ENCODE results near the gene ZNF354C. TPM values are rescaled to one million over a fixed set of nuclear protein-coding genes. Genes with fewer than 3 reads are reported as not detected.
"Not testable (repeated sequence)": the region's sequence is repeated elsewhere in the genome, so short reads cannot be mapped to it uniquely, and the experiment has no call there.

ZNF354C gene
- 3.0 and 3.4 TPM in 2 replicates for total RNA-seq
- 1.8 TPM for polyA plus RNA-seq (2012)

DNA sequence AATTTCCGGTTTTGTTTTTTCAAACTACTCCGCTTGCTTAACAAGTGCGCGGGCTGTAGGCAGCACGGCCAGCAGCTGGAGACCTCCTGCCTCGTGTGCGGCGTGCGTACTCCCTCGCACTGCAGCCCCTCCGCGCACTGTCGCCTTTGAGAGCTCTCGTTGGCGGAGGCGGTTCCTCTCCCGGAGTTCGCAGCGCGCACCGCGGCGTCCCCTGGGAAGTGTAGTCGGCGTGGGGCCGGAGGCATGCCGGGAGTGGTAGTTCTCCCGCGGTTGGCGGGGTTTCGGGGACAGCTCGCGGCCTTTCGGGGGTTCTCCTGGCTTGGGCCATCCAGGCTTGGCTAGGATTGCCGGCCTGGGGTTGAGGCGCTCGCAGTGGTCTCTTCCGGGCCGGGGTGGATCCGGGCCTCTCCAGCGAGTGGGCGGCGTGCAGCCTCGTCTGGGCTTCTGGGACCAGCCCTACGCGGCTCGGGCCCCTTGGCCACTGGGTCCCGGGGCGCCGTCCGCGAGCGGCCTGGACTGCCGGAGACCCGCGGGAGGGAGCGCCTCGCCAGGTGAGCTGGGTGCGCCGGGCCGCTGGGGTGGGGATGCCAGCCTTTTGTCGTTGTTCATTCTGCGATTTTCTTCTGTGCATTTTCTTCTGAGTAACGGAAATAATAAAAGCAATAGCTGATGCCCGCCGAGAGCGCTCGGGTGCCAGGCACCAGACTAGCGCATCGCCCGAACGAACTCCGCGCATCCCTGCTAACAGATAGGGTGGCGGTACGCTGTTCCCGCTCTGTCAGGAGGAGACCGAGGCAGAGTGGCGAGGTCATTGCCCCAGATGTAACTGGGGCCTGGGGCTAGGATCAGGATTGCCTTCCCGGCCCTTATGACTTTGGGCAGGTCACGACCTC, at the start of gene ZNF354C:
TSS of gene ZNF354C (plus strand) at position 258 of the 893 bp plus-strand sequence. CDS start 1,696 bp downstream, outside the sequence.
- peak; percentile 88 for DNase-seq (ENCODE audit: low read depth)

DNA sequence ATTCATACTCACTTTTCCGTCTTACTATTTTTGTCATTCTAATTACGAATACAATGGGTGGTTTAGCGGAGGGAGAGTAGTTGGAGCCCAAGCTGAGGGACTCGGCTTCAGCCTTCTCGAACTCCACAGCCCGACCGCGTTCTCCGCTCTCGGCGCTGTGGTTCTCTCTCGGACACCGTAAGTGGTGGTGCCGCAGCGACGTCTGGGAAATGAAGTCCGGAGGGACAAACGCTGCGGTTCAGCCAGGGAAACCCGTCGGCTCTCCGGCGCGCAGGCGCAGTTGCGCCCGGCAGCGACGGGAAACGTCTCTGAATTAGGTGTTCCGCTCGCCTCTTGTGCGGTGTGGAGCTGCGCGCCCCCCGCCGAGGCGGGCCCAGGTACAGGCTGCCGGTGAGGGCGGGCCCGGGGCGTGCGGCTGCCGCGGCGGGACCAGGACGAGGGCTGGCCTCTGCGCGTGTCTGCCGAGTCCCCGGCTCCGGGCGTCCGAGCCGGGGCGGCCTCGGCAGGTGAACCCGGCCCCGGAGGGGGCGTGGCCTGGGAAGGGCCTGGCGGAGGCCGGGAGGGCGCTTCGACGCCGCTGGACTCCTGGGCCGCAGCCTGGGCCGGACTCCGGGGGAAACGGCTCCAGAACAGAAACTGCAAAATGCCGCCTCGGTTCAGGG, 36.5 kb upstream of the ZNF354C start, which contains the start of gene ZNF879:
TSS of gene ZNF879 (plus strand) at position 277 of the 662 bp plus-strand sequence. CDS start 1,201 bp downstream, outside the sequence.
- DNase-seq (ENCODE audit: low read depth): peak; percentile 97

DNA sequence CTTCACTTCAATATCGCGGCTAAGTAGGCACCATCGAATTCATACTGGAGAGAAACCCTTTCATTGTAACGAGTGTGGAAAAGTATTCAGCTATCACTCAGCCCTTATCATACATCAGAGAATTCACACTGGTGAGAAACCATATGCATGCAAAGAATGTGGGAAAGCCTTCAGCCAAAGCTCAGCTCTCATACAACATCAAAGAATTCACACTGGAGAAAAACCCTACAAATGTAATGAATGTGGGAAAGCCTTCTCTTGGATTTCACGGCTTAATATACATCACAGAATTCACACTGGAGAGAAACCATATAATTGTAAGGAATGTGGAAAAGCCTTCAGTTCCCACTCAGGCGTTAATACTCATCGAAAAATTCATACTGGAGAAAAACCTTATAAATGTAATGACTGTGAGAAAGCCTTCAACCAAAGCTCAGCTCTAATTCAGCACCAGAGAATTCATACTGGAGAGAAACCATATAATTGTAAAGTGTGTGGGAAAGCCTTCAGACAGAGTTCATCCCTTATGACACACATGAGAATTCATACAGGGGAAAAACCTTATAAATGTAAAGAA, 27.1 kb upstream of the ZNF354C start:
- no peak for DNase-seq (ENCODE audit: low read depth)

DNA sequence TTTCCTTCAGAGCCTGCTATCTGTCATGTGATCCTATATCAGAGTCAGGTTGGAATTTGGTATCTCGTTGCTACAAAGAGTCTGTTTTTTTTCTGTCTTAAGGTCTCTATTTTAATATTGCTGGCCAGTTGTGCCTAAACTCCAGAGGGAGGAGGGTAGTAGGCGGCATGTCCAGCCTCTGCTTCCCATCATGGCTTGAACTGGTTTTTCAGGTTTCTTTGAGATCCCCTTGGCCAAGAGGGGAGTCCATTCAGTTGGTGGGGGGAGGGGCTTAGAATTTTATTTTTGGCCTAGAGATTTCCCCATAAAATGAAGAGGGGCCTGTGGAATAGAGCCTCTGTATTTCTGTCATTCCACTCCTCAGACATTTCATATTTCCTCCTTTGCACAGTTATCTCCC, 15.4 kb upstream of the ZNF354C start:
- no peak for DNase-seq (ENCODE audit: low read depth)

DNA sequence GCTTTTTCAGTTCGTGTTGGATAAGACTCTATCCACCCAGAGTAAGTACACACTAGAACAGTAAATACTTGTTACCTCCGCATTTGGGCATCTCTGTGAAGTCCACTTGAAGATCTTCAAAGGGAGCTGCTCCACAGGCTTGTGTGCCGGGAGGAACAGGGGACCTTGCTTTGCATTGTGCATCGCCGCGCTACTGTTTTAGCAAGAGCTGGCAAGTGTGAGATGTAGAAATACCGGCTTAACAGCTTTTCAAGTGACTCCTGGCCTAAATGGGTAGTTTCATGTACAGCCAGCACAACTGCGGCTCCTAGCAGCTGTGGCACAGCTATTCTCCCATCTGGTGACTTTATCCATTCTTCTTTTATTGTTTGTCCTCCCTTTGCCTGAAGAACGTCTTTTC, 8.4 kb upstream of the ZNF354C start:
- DNase-seq (ENCODE audit: low read depth): no peak

DNA sequence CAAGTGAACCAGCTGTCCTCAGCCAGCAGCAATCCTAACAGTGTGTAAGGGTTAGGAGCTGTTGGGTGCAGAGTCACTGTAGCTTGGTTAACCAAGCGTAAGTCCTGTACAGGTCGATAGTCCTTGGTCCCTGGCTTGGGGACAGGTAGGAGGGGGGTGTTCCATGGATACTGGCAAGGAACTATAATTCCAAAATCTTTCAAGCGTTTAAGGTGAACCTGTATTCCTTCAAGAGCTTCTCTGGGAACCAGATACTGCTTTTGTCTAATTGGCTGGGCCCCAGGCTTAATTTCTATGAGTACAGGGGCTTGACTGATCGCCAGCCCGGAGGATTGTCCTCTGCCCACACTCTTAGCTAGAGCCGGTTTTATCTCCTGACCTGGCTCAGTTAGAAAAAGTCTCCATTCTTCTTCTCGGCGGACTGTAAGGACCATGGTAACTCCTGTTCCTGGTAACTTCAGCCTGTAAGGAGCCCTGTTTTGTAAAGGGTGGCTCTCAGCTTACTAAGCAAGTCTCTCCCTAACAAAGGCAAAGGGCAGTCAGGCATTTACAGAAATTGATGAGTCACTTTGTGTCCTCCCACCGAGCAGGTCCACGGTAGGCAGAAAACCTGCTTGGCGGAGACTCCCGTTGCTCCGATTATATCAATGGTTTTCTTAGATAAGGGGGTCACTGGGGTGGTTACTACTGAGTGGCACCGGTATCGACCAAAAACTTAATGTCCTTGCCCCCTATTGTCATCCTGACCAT, 6.0 kb upstream of the ZNF354C start:
- DNase-seq (ENCODE audit: low read depth): no peak

DNA sequence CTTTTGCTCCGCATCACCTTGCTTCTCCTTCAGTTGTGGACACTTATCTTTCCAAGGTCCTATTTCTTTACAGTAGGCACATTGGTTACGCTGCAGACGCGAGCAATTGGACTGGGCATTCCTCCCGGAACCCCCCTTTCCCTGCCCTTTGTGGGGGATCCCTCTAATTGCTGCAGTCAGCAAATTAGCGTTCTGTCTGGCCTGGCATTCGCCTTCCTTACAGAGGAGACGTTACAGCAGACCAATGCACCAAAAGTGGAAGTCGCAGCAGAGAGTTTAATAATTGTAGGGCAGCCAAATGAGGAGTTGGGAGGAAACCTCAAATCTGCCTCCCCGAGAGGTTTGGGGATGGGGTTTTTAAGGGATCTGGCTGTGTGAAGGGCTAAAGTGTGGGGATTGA, 5.3 kb upstream of the ZNF354C start:
- no peak for DNase-seq (ENCODE audit: low read depth)

DNA sequence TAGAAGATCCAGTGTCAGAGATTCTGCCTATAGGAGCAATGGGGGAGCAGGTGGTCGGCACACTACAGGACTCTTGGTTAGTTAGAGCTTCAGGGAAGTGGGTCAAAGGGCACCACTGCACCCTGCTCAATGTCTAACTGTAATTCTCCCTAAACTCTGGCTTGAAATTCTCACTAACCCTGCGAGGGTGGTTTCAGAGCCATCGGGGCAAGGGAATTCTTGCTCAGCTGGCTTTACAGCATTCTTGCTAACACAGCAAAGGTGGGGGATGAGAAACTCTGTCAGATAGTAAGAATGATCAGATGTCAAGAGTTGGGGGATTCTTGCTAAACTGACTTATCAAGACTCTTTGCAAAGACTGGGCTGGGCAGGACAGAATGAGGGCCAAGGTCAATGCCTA, 4.7 kb upstream of the ZNF354C start:
- DNase-seq (ENCODE audit: low read depth): no peak

DNA sequence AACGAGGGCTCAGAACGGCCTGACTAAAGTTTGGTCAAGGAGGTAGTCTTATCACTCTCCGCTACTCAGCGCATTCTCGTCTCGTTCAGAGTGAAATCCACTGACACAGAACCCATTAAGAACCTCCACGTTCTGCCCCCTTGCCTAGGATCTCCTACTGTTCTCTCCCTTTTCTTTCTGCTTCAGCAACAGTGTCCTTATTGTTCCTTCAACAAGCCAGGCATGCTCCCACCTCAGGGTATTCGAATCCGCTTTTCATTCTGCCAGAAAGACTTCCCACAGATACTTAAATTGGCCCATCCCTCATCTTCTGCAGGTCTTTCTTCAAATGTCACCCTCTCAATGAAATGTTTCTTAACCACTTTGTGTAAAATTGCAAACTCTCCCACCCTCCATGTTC, 4.3 kb upstream of the ZNF354C start:
- DNase-seq (ENCODE audit: low read depth): no peak

DNA sequence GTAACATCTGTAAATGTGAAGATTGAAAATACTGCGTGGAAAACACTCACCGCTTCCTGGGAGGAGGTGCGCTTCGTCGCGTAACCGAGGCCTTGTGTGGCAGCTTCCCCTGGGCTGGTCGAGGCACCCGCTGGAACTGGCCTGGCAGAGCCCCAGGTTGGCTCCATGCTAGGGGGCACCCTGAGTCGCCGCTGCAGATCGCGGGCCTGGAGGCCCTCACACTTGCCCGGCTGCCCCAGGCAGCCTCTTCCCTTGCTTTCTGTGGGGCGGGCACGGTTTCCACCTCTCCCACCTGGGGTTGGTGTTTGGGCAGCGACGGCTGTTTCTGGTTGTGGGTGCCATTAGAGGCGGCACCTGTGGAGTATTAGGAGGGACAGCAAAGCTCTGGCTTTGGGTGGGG, 852 bp downstream of the ZNF354C start:
- no peak for DNase-seq (ENCODE audit: low read depth)

DNA sequence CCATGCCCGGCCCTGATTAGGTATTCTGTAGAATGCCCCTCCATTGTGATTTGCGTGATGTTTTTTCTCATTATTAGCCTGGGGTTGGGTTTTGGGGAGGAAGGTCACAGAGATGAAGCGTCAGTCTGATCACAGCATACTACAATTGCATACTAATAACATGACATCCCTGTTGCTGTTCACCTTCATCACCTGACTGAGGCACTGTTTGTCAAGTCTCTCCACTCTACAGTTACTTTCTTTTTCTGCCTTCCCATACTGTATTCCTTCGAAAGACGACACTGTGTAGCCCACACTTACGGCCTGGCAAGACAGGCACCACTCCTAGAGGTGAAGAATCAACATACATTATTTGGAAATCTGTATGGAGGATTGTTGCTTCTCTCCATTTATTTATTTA, 5.5 kb downstream of the ZNF354C start:
- DNase-seq (ENCODE audit: low read depth): no peak

DNA sequence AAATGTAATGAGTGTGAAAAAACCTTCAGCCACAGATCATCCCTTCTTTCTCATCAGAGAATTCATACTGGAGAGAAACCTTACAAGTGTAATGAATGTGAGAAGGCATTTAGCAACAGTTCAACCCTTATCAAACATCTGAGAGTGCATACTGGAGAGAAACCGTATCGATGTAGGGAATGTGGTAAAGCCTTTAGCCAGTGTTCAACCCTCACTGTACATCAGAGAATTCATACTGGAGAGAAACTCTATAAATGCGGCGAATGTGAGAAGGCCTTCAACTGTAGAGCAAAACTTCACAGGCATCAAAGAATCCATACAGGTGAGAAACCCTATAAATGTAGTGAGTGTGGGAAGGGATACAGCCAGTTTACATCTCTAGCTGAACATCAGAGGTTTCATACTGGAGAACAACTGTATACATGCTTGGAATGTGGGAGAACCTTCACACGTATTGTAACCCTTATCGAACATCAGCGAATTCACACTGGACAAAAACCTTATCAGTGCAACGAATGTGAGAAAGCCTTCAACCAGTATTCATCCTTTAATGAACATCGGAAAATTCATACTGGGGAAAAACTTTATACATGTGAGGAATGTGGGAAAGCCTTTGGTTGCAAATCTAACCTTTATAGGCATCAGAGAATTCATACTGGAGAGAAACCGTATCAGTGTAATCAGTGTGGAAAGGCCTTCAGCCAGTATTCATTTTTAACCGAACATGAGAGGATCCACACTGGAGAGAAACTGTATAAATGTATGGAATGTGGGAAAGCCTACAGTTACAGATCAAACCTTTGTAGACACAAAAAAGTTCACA, 19.2 kb downstream of the ZNF354C start:
- no peak for DNase-seq (ENCODE audit: low read depth)

DNA sequence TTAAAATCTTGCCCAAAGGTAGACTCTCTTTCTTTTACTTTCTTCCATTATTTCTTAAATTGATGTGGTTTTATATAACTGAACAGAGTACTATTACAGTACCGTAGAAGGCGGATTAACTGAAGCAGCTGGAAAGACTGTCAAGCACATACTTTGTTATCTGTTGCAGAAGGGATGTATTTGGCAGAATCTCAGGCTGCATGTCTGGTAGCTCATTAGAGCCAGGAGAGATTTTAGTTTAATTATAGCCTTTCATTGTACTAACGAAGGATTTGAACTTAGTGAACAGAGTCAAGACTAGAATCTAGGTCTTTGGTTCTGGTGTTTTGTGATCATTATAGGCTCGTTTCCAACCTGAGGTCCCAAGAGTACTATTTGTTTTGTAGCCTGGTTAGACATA, 20.6 kb downstream of the ZNF354C start:
- DNase-seq (ENCODE audit: low read depth): no peak

DNA sequence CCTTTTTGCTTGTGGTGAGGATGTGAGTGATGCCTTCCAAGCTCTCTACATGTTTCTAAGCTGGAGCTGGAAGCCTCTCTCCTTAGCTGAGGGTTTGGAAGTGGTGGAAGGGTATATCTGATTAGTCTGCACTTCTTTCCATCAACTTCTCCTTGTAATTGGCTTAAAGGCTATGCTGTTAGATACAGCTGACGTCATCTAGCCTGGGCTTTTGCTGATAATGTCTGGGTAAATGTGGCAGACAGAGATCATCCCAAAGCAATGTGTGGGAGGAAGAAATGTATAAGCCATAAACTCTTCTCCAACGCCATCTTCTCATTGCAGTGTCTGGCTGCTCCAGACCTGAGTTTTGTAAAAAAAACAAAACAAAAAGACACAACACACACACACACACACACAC, 29.3 kb downstream of the ZNF354C start:
- no peak for DNase-seq (ENCODE audit: low read depth)

DNA sequence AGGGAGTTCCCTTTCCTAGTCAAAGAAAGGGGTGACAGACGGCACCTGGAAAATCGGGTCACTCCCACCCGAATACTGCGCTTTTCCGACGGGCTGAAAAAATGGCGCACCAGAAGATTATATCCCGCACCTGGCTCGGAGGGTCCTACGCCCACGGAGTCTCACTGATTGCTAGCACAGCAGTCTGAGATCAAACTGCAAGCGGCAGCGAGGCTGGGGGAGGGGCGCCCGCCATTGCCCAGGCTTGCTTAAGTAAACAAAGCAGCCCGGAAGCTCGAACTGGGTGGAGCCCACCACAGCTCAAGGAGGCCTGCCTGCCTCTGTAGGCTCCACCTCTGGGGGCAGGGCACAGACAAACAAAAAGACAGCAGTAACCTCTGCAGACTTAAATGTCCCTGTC, 41.1 kb downstream of the ZNF354C start:
- DNase-seq (ENCODE audit: low read depth): not testable (repeated sequence)

DNA sequence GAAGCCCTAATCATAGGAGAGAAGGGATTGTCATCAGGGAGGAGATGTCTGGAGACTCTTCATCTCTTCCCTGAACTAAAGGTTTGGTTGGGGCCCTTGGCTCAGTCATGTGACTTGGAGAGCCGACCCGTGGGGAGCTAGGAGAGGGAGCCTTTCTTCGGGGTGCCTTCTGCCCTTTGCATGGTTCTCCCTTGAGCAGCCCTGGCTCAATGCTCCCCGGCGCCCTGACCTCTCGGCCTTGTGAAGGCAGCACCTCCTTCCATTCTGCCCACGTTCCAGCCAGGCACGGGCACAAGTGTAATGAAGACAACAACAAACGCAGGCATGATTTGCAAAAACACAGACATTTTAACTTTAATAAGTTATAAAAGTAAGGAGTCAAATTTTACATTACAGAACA, 50.4 kb downstream of the ZNF354C start:
- no peak for DNase-seq (ENCODE audit: low read depth)

DNA sequence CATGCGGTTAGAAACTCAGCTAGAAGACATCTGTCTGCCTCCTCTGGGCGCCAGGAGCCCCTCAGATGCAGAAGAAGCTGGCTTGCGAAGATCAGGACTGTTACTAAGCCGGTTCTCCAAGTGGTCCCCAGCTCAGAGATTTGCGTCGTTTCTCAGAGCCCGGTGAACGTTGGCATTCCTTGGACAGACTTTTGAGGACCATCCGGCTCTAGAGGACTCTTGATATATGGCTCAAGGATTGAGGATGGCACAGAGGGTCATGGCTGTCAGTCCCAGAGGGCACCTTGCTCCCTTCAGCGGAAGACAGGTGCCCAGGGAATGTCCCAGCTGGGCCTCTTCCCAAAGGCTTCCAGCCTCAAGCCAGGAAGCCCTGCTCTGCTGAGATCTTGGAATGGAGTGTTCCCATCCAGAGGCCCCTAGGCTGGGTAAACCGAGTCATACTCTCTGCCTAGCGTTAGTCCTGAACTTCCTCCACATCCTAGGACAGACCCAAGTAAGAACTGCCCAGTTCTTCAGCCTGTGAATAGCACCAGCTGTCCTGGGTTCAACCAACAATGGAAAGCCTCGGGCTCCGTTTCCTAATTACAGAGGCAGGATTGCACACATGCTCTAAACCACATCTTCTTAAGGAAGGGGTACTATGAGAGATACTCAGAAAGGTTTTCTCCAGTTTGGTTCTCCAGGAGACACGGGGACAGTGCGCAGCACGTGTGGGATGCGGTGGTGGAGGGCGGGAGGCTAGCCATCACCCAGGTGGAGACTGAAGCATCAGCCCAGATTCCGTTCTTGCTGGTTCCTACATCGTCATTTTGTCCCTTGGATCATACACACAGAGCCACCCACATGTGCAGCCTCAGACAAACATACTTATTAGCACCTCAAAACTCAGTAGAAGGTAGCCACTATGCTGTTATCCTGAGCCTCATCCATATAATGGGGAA, 51.4 kb downstream of the ZNF354C start:
- DNase-seq (ENCODE audit: low read depth): no peak

DNA sequence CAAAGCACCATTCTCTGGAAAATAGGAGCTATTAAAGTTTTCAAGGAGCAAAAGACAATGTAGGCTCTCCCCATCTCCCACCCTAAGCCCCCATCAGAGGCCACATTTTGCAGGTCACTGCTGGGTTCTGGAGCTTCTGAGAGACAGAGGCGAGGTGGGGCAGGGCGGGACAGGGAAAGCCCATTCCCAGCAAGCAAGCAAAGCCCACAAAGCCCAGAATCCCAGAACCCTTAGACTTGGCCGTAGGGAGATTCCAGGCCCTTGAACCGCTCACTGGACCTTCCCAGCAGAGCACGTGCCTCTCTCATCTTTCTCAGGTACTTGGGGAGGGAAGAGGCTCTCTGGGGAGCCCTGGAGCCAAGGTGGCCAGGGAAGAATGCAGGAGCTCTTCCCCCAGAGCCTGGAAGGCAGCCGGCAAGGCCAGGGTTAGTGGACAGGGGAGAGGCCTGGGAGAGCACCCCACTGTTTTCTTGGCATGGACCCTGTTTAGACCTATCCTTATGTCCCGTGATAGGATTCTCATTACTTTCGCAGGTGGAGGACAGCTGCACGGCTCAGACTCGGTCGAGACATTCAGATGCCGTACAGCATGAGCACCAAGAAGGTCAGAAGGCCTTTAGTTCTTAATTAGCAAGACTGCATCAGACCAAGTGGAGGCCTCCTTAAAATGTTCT, 52.4 kb downstream of the ZNF354C start:
- DNase-seq (ENCODE audit: low read depth): no peak

DNA sequence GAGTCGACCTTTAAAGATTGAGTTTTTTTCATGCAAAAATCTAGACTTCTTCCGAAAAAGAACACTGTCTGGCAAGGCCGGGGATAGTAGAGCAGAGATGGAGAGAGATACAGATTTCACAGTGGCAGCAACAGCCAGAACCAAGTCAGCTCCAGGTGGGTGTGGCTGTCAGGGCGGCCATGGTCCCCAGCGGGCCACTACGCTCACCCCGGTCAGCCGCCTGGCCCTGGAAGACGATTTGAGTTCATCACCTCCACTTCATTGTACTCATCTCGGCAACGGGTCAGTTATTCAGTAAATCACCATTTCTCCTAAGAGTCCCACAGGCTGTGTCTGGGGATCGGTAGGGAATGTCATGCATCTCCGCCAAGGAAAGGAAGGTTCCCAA, 53.0 kb downstream of the ZNF354C start:
- no peak for DNase-seq (ENCODE audit: low read depth)

All from myocyte (in vitro differentiated cells).